Measurements from ENCODE around the gene ZBTB46. TPM values are rescaled to one million over a fixed set of nuclear protein-coding genes. Genes with fewer than 3 reads are reported as not detected.

Gene ZBTB46
- total and polyA plus RNA-seq, 10 of the 15 experiments (the other 5 are each of a cell fraction or from before 2014, with no cell fraction given), result 0.15 to 0.92 (median 0.34) TPM

DNA sequence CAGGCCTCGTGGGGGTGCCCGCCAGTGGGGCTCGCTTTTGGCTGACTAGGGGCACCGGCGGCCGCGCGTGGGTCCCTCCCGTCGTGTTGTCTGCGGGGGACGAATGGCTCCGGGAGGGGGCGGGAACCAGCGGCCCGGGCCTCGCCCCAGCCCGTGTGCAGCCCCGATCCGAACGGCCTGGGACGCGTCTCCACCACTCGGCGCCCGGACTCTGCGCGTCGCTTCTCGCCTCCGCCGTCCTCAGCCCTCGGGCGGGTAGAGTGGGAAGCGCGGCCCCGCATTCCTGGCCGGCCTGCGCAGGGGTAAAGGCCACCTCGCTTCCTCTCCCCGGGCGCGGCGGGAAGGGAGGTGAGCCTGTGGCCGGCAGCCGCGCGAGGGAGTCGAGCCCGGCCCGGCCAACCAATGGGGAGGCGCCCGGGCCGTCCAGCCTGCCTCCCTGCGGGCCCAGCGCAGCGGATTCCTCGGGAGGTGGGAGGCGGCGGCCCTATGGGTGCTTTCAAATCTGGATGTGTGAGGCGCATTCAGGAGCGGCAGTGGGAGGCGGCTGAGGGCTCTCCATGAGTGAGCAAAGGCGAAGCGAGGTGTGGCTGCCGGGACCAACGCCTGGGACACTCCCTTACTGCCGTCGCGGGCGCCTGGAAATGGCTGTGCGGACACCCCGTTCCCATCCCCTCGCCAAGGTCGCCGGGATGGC lies 1.1 kb upstream of the ZBTB46 start:
- CTCF ChIA-PET, result no interaction called here
- Histone ChIP-seq H3K4me3 (no peak overlapping the region), H3K36me3 (ENCODE audit: control insufficient read depth in 2 of 2, insufficient read depth in 2 of 2, low read length in 1 of 2) (no peaks in the 10 kb centered on the region), H4K20me1 (ENCODE audit: control insufficient read depth, insufficient read depth) (0 out of 2 replicates have a peak, but pooled peaks cover 3% of the 10 kb centered on the region), H3K27me3 (replicated peaks in 1 of 2; ENCODE audit: control insufficient read depth in 2 of 2, insufficient read depth in 2 of 2, low read length in 1 of 2) (peaks cover 9 to 10% of the 10 kb centered on the region in 2 experiments; a peak in 3 of 4 replicates), H3K9ac (ENCODE audit: control insufficient read depth, insufficient read depth, low read length) (no peak overlapping the region), H3K4me1 (ENCODE audit: control insufficient read depth, insufficient read depth, low read length) (no peaks in the 10 kb centered on the region; the same call in 1 of the 2 replicates), H3K27ac (ENCODE audit: control insufficient read depth, insufficient read depth) (no peak overlapping the region), H3K4me2 (ENCODE audit: control insufficient read depth, insufficient read depth) (0 out of 2 replicates have a peak overlapping the region, but pooled peaks have one; percentile 9), H3K79me2 (ENCODE audit: control insufficient read depth, insufficient read depth, low read length) (no peaks in the 10 kb centered on the region), H2AFZ (ENCODE audit: control insufficient read depth, low read depth, low read length) (no peak overlapping the region), H3K9me3 (replicated peaks; ENCODE audit: control insufficient read depth, insufficient read depth, low read length) (no peaks in the 10 kb centered on the region)
- POLR2A ChIA-PET, result no interaction called here
- DNase-seq (ENCODE audit: low read depth, low spot score), result no peak
- no peak for ATAC-seq
- BruUV-seq (replicated peaks), result no TSS peak
- no peak for FAIRE-seq
- SMC1A ChIA-PET (ENCODE audit: uncharacterized antibody, unreplicated experiment), result no interaction called here
- intact Hi-C loops (cut with micrococcal nuclease; ENCODE audit: unreplicated experiment), result no loop called here
- peak; percentile 19 for TF ChIP-seq HDAC6 (IDR thresholded peaks at IDR 0.05; ENCODE audit: unreplicated experiment)
- TF ChIP-seq, protein P1, sequence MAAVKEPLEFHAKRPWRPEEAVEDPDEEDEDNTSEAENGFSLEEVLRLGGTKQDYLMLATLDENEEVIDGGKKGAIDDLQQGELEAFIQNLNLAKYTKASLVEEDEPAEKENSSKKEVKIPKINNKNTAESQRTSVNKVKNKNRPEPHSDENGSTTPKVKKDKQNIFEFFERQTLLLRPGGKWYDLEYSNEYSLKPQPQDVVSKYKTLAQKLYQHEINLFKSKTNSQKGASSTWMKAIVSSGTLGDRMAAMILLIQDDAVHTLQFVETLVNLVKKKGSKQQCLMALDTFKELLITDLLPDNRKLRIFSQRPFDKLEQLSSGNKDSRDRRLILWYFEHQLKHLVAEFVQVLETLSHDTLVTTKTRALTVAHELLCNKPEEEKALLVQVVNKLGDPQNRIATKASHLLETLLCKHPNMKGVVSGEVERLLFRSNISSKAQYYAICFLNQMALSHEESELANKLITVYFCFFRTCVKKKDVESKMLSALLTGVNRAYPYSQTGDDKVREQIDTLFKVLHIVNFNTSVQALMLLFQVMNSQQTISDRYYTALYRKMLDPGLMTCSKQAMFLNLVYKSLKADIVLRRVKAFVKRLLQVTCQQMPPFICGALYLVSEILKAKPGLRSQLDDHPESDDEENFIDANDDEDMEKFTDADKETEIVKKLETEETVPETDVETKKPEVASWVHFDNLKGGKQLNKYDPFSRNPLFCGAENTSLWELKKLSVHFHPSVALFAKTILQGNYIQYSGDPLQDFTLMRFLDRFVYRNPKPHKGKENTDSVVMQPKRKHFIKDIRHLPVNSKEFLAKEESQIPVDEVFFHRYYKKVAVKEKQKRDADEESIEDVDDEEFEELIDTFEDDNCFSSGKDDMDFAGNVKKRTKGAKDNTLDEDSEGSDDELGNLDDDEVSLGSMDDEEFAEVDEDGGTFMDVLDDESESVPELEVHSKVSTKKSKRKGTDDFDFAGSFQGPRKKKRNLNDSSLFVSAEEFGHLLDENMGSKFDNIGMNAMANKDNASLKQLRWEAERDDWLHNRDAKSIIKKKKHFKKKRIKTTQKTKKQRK (IDR thresholded peaks at IDR 0.05; ENCODE audit: low read depth, low read length), result no peak
- 43% methylated on average over 51 of the region's 76 CpGs for WGBS (ENCODE audit: insufficient coverage, insufficient replicate concordance, low lambda C conversion rate, missing lambda C conversion rate)
- in situ Hi-C loops (cut with MboI), result no loop called here
- RAD21 ChIA-PET (ENCODE audit: unreplicated experiment), result no interaction called here

GRCh38 chr20:63831646-63831992 lies 555 bp upstream of the ZBTB46 start:
- in situ Hi-C loops (cut with MboI), result no loop called here
- DNase-seq (ENCODE audit: low read depth, low spot score) (no peak), ATAC-seq (no peak), FAIRE-seq (no peak)
- Histone ChIP-seq H3K27ac (ENCODE audit: control insufficient read depth, insufficient read depth) (no peak overlapping the region), H4K20me1 (ENCODE audit: control insufficient read depth, insufficient read depth) (0 out of 2 replicates have a peak, but pooled peaks cover 3% of the 10 kb centered on the region), H3K4me3 (no peak overlapping the region), H3K27me3 (replicated peaks in 1 of 2; ENCODE audit: control insufficient read depth in 2 of 2, insufficient read depth in 2 of 2, low read length in 1 of 2) (peaks cover 9 to 11% of the 10 kb centered on the region in 2 experiments; a peak in 3 of 4 replicates), H3K4me2 (ENCODE audit: control insufficient read depth, insufficient read depth) (peak overlapping the region; percentile 55; the same call in 1 of the 2 replicates), H3K9ac (ENCODE audit: control insufficient read depth, insufficient read depth, low read length) (no peak overlapping the region), H3K36me3 (ENCODE audit: control insufficient read depth in 2 of 2, insufficient read depth in 2 of 2, low read length in 1 of 2) (no peaks in the 10 kb centered on the region), H3K4me1 (ENCODE audit: control insufficient read depth, insufficient read depth, low read length) (no peaks in the 10 kb centered on the region; the same call in 1 of the 2 replicates), H3K79me2 (ENCODE audit: control insufficient read depth, insufficient read depth, low read length) (no peaks in the 10 kb centered on the region), H3K9me3 (replicated peaks; ENCODE audit: control insufficient read depth, insufficient read depth, low read length) (no peaks in the 10 kb centered on the region), H2AFZ (ENCODE audit: control insufficient read depth, low read depth, low read length) (peak overlapping the region; percentile 12; the same call in 1 of the 2 replicates)
- ChIA-PET POLR2A (no interaction called here), CTCF (no interaction called here), RAD21 (ENCODE audit: unreplicated experiment) (no interaction called here), SMC1A (ENCODE audit: uncharacterized antibody, unreplicated experiment) (no interaction called here)
- intact Hi-C loops (cut with micrococcal nuclease; ENCODE audit: unreplicated experiment), result no loop called here
- no TSS peak for BruUV-seq (replicated peaks)
- 7% methylated on average over 43 of the region's 55 CpGs for WGBS (ENCODE audit: insufficient coverage, insufficient replicate concordance, low lambda C conversion rate, missing lambda C conversion rate)
- no peak for TF ChIP-seq BCL11A (IDR thresholded peaks at IDR 0.05; ENCODE audit: low read depth, low read length)
- 0 out of 2 replicates have a peak, but pooled peaks have one; percentile 29 for TF ChIP-seq DPF2 (IDR thresholded peaks at IDR 0.05)
- no peak for TF ChIP-seq BMI1 (IDR thresholded peaks at IDR 0.05; ENCODE audit: borderline replicate concordance)
- TF ChIP-seq ZNF622 (IDR thresholded peaks at IDR 0.05), result no peak
- TF ChIP-seq FOXM1 (IDR thresholded peaks at IDR 0.05; ENCODE audit: low read depth, low read length), result no peak
- TF ChIP-seq, protein P2, sequence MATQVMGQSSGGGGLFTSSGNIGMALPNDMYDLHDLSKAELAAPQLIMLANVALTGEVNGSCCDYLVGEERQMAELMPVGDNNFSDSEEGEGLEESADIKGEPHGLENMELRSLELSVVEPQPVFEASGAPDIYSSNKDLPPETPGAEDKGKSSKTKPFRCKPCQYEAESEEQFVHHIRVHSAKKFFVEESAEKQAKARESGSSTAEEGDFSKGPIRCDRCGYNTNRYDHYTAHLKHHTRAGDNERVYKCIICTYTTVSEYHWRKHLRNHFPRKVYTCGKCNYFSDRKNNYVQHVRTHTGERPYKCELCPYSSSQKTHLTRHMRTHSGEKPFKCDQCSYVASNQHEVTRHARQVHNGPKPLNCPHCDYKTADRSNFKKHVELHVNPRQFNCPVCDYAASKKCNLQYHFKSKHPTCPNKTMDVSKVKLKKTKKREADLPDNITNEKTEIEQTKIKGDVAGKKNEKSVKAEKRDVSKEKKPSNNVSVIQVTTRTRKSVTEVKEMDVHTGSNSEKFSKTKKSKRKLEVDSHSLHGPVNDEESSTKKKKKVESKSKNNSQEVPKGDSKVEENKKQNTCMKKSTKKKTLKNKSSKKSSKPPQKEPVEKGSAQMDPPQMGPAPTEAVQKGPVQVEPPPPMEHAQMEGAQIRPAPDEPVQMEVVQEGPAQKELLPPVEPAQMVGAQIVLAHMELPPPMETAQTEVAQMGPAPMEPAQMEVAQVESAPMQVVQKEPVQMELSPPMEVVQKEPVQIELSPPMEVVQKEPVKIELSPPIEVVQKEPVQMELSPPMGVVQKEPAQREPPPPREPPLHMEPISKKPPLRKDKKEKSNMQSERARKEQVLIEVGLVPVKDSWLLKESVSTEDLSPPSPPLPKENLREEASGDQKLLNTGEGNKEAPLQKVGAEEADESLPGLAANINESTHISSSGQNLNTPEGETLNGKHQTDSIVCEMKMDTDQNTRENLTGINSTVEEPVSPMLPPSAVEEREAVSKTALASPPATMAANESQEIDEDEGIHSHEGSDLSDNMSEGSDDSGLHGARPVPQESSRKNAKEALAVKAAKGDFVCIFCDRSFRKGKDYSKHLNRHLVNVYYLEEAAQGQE (IDR thresholded peaks at IDR 0.05; ENCODE audit: low read depth, low read length), result no peak
- no peak for TF ChIP-seq KDM1A (IDR thresholded peaks at IDR 0.05; ENCODE audit: borderline replicate concordance)
- TF ChIP-seq RB1 (IDR thresholded peaks at IDR 0.05; ENCODE audit: borderline replicate concordance), result no peak

Data from GM12878 (cell line).